Subcutaneous adipose tissue (tissue), 4 donors: ENCODE data around the gene GMDS. TPM values are rescaled to one million over a fixed set of nuclear protein-coding genes. Genes with fewer than 3 reads are reported as not detected.

ENCODE experiments used
- total RNA-seq, 4 donors: library from RNA; depleted of rRNA; stranded (reverse); fragments of >200 nt; gene quantifications; one replicate each; pipeline ENCODE4 v1.1.0, GENCODE V29; 2016
- TF ChIP-seq, protein P1 (sequence below): fragments of 450-650 bp; IDR thresholded peaks from one replicate; pipeline ENCODE4 v1.5.1; 2016; ENCODE audit warnings: low read depth, mild to moderate bottlenecking, control low read depth, antibody characterized with exemption, moderate library complexity

The GMDS gene
- total RNA-seq, 4 donors from 2014 or later, result 10.1 to 17.3 (median 13.9) TPM

GRCh38 chr6:2228392-2228791 is 17.0 kb downstream of the GMDS start:
- TF ChIP-seq, protein P1, sequence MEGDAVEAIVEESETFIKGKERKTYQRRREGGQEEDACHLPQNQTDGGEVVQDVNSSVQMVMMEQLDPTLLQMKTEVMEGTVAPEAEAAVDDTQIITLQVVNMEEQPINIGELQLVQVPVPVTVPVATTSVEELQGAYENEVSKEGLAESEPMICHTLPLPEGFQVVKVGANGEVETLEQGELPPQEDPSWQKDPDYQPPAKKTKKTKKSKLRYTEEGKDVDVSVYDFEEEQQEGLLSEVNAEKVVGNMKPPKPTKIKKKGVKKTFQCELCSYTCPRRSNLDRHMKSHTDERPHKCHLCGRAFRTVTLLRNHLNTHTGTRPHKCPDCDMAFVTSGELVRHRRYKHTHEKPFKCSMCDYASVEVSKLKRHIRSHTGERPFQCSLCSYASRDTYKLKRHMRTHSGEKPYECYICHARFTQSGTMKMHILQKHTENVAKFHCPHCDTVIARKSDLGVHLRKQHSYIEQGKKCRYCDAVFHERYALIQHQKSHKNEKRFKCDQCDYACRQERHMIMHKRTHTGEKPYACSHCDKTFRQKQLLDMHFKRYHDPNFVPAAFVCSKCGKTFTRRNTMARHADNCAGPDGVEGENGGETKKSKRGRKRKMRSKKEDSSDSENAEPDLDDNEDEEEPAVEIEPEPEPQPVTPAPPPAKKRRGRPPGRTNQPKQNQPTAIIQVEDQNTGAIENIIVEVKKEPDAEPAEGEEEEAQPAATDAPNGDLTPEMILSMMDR, result no peak

DNA sequence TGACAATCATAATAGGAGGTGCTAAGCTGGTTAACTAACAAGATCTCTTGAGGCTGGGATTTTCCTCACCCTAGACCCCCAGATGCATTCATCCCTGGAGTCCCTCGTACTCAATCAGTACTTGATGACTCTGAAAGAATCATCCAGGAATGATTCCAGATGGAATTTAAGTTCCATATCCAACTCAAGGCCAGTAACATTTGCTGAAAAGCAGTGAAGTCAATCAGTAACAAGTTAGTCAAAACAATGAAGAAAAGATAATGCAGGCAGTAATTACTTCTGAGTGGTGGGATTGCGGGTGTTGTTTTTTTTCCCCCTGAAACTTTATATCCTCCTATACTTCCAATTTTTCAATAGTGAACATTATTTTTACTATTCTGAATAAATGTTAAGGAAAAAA is 18.6 kb downstream of the GMDS start:
- TF ChIP-seq, protein P1, result no peak

DNA sequence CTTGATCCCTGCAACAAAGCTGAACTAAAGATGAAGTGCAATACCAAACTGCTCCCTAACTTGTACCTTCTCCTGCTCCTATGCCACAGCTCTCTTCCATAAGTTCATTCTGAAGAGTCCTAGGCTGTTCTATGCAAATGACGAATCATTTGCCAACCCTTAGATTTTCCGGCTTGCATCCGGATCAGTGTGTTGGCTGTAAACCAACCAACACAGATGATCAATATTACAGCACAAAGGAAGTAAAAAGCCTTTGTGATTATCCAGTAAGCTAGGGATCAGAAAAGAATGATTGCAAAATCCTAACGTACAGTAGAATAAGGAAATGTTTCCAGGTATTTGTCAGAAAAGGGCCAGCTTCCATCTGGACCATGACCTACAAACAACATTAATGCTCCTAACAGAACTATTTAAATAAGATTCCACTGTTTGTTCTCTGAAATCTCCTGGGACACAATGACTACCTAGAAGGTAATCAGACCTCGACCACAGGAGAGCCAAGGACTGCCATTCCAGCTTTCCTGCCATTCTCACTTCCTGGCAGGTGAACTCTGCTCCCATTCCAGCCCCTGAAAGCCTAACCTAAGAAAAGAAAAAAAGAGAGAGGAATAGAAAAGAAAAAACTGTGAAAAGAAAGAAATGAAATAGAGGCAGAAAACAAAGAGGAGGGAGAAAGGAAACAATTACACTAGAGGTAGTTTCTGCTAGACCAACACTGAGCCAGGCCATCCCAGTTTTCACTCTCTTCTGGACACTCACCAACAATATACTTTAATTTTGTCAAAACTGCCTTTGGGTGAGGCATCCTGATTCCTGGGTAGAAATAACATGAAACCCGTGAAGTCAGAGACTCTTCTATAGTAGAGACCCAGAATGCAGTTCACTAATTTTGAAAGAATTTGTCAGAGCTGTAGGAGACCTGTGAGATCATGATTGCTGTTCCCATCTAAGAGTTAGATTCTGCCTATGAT is 19.7 kb downstream of the GMDS start:
- TF ChIP-seq, protein P1, result no peak

DNA sequence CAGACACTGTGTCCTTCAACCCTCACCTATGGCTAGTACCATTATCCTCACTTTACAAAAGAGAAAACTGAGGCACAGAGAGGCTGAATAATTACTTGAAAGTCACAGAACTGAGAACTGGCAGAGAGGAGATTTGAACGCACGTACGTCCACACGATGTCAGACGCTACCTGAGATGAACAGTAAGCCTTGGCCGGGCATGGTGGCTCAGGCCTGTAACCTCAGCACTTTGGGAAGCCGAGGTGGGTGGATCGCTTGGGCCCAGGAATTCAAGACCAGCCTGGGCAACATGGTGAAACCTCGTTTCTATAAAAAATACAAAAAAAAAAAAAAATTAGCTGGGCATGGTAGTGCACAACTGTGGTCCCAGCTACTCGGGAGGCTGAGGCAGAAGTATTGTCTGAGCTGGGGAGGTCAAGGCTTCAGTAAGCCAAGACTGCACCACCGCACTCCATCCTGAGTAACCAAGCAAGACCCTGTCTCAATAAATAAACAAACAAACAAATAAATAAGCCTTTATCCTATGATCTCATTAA is 20.5 kb downstream of the GMDS start:
- TF ChIP-seq, protein P1, result no peak

- TF ChIP-seq, protein P1, result no peak
Observed at GRCh38 chr6:2222275-2222842, 23.0 kb downstream of the GMDS start.

DNA sequence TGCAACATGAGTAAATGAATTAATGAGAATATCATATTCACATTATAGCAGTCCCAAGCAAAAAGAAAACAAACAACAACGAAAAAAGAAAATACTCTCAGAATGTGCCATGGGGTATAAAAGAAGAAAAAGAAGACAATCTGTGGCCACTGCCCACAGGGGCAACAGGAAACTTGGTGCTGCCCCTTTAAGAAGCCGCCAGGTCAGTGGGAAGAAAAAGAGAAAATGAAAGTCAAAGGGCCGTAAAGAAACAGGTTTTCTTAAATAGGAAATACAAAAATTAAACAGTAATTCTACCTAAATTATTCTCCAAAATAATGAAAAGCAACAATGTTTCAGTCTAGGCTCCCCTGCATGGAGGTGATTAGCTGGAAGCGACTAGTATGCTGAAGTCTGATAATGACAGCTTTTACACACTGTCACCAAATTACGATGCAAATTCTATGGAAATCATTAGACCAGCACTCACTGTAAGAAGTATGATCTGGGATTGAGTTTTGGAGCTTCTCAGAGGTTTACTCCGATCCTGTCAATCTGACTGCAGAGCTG is 23.6 kb downstream of the GMDS start:
- TF ChIP-seq, protein P1, result no peak

GRCh38 chr6:2220154-2220553 is 25.3 kb downstream of the GMDS start:
- TF ChIP-seq, protein P1, result no peak
